Measurements from ENCODE around the gene JDP2.

Gene JDP2

GRCh38 chr14:75389679-75390078 lies 38.1 kb upstream of the JDP2 start:
- TF ChIP-seq CTCF (IDR thresholded peaks at IDR 0.05; ENCODE audit: low read depth, low read length) = no peak
- DNase-seq (ENCODE audit: extremely low read depth, low read depth) = no peak

GRCh38 chr14:75390183-75390582 lies 37.6 kb upstream of the JDP2 start:
- no peak for TF ChIP-seq CTCF (IDR thresholded peaks at IDR 0.05; ENCODE audit: low read depth, low read length)
- DNase-seq (ENCODE audit: extremely low read depth, low read depth) = no peak

- no peak for DNase-seq (ENCODE audit: extremely low read depth, low read depth)
- TF ChIP-seq CTCF (IDR thresholded peaks at IDR 0.05; ENCODE audit: low read depth, low read length) = no peak
Measured at GRCh38 chr14:75391953-75392352, 35.9 kb upstream of the JDP2 start.

GRCh38 chr14:75392686-75393641 lies 34.9 kb upstream of the JDP2 start:
- no peak for TF ChIP-seq CTCF (IDR thresholded peaks at IDR 0.05; ENCODE audit: low read depth, low read length)
- no peak for DNase-seq (ENCODE audit: extremely low read depth, low read depth)

- TF ChIP-seq CTCF (IDR thresholded peaks at IDR 0.05; ENCODE audit: low read depth, low read length) = no peak
- DNase-seq (ENCODE audit: extremely low read depth, low read depth) = no peak
Measured at GRCh38 chr14:75393794-75394193, 34.0 kb upstream of the JDP2 start.

GRCh38 chr14:75395862-75396261 lies 32.0 kb upstream of the JDP2 start:
- no peak for TF ChIP-seq CTCF (IDR thresholded peaks at IDR 0.05; ENCODE audit: low read depth, low read length)
- no peak for DNase-seq (ENCODE audit: extremely low read depth, low read depth)

GRCh38 chr14:75399321-75399720 lies 28.5 kb upstream of the JDP2 start:
- TF ChIP-seq CTCF (IDR thresholded peaks at IDR 0.05; ENCODE audit: low read depth, low read length) = no peak
- no peak for DNase-seq (ENCODE audit: extremely low read depth, low read depth)

Measured in AG09319 (cell line).